ENCODE results near the gene PPP1R8. TPM values are rescaled to one million over a fixed set of nuclear protein-coding genes. Genes with fewer than 3 reads are reported as not detected.

Gene PPP1R8
- total and polyA plus RNA-seq, 7 donors = 25.8 to 37.5 (median 31.8) TPM

- no peaks in the 10 kb centered on the region for H3K27me3 ChIP-seq
- TF ChIP-seq EP300 (IDR thresholded peaks at IDR 0.05) (no peak), POLR2AphosphoS5 (IDR thresholded peaks at IDR 0.05) (no peak), CTCF (IDR thresholded peaks at IDR 0.05) (no peak), POLR2A (IDR thresholded peaks at IDR 0.05) (no peak)
- H3K9me3 ChIP-seq = no peaks in the 10 kb centered on the region
- no peak for DNase-seq
- H3K27ac ChIP-seq = peak overlapping the region in 2 of 4 donors; percentile 87 to 94
- WGBS, 2 donors = 51 to 54% methylated on average over 10 of the region's 10 CpGs
- H3K4me3 ChIP-seq = peak overlapping the region; percentile 69 to 99 (median 84)
- H3K36me3 ChIP-seq = peaks cover 0 to 26% (median 11%) of the 10 kb centered on the region in 4 donors
- intact Hi-C loops (cut with DNase I) = no loop called here
- H3K4me1 ChIP-seq = peaks cover 0 to 20% (median 15%) of the 10 kb centered on the region in 4 donors
Observed at GRCh38 chr1:27831568-27832410, 1.2 kb downstream of the PPP1R8 start.

DNA sequence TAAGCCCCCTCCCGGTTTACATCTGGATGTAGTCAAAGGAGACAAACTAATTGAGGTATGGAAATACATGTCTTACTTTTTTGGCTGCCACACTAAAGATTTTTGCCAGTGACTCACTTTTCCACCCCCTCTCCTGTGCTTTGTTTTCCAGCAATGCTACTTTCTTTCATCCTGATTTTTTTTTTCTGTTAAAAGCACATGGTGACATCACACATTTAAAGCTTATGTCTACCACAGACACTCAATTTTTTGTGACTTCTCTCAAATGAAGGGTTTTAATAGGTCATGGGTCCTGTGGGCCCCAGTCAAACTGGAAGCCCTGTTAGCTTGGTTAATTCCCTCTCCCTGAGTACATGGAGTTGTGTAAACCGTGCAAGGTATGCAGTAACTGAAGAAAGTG lies 2.2 kb downstream of the PPP1R8 start:
- WGBS, 2 donors = 91 to 95% methylated on average over 2 of the region's 2 CpGs
- no peak overlapping the region for H3K27ac ChIP-seq
- intact Hi-C loops (cut with DNase I) = no loop called here

DNA sequence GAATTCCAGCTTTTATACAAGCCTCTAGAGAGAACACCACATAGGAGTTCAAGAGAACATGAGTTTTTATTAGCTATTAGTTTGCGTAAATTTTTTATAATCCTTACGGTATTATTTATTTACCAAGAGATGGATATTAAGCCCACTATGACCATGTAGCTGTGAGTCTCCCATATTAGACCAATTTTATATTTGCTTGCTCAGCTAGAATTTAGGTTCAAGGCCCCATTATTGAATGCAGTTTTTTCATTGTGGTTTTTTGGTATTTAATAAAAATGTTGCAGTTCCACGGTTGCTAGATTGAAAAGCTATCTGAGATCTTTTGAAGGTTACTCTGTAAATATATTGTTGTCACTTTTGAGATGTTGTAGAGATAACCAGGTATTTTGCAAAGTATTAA lies 2.9 kb downstream of the PPP1R8 start:
- no peak for DNase-seq
- H3K4me1 ChIP-seq = peaks cover 0 to 20% (median 15%) of the 10 kb centered on the region in 4 donors
- 92 to 93% methylated on average over 3 of the region's 3 CpGs for WGBS, 2 donors
- H3K27ac ChIP-seq = no peak overlapping the region
- H3K9me3 ChIP-seq = no peaks in the 10 kb centered on the region
- peaks cover 0 to 26% (median 11%) of the 10 kb centered on the region in 4 donors for H3K36me3 ChIP-seq
- TF ChIP-seq EP300 (IDR thresholded peaks at IDR 0.05) (no peak), CTCF (IDR thresholded peaks at IDR 0.05) (no peak), POLR2A (IDR thresholded peaks at IDR 0.05) (no peak), POLR2AphosphoS5 (IDR thresholded peaks at IDR 0.05) (no peak)
- intact Hi-C loops (cut with DNase I) = no loop called here
- no peak overlapping the region for H3K4me3 ChIP-seq
- H3K27me3 ChIP-seq = no peaks in the 10 kb centered on the region

More for the DNA sequence above, 2.2 kb downstream of the PPP1R8 start:
- Histone ChIP-seq H3K4me1 (peaks cover 0 to 20% (median 15%) of the 10 kb centered on the region in 4 donors), H3K36me3 (peaks cover 0 to 26% (median 11%) of the 10 kb centered on the region in 4 donors), H3K27me3 (no peaks in the 10 kb centered on the region), H3K4me3 (no peak overlapping the region), H3K9me3 (no peaks in the 10 kb centered on the region)
- no peak for DNase-seq
- TF ChIP-seq POLR2AphosphoS5 (IDR thresholded peaks at IDR 0.05) (no peak), POLR2A (IDR thresholded peaks at IDR 0.05) (no peak), EP300 (IDR thresholded peaks at IDR 0.05) (no peak), CTCF (IDR thresholded peaks at IDR 0.05) (no peak)

DNA sequence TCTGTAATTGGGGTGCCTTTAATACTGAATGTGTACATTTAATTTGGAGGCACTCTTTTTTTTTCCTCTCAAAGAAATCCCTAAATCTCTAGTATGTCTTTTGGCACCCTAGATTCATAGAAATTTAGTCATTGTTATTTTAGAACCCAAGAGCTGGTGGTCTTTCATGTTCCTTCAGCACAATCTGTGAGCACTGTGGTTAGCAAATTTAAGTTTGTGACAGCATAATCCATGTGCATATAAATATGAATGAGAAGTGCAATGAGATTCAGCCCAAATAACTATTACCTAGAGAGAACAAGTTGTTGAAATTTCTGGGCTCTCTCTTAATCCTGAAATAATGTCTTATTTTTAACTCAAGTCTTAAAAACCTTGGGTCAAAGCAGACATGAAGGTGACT lies 4.5 kb downstream of the PPP1R8 start:
- no peaks in the 10 kb centered on the region for H3K27me3 ChIP-seq
- no peak overlapping the region for H3K27ac ChIP-seq
- H3K9me3 ChIP-seq = no peaks in the 10 kb centered on the region
- TF ChIP-seq POLR2AphosphoS5 (IDR thresholded peaks at IDR 0.05) (no peak), EP300 (IDR thresholded peaks at IDR 0.05) (no peak), POLR2A (IDR thresholded peaks at IDR 0.05) (no peak), CTCF (IDR thresholded peaks at IDR 0.05) (no peak)
- intact Hi-C loops (cut with DNase I) = no loop called here
- H3K36me3 ChIP-seq = peaks cover 0 to 40% (median 17%) of the 10 kb centered on the region in 4 donors
- H3K4me3 ChIP-seq = no peak overlapping the region
- no peak for DNase-seq
- peaks cover 0 to 20% (median 15%) of the 10 kb centered on the region in 4 donors for H3K4me1 ChIP-seq
